ENCODE data around the gene SLC35A2. TPM values are rescaled to one million over a fixed set of nuclear protein-coding genes. Genes with fewer than 3 reads are reported as not detected.

Gene SLC35A2
- total RNA-seq, 1 experiment from 2014 or later, result 35.0 TPM

GRCh38 chrX:48957827-48958634 lies 46.6 kb upstream of the SLC35A2 start:
- peak overlapping the region; percentile 93 for H3K27ac ChIP-seq (ENCODE audit: low read depth, low read length)
- peak overlapping the region; percentile 79 for H3K4me2 ChIP-seq (ENCODE audit: low read length)
- ATAC-seq (peak; percentile 92), DNase-seq (ENCODE audit: low read depth, low spot score) (peak; percentile 93)
- no peaks in the 10 kb centered on the region for H3K27me3 ChIP-seq (ENCODE audit: insufficient read depth, low read length)
- ChIA-PET RAD21 (ENCODE audit: low non-redundant PET in 1 of 2, low total read pairs in 2 of 2, uncharacterized antibody in 2 of 2, unreplicated experiment in 2 of 2) (no interaction called here), CTCF (no interaction called here), POLR2A (interaction anchor here (1.3 to 1.6 kb wide), 3 partner anchors 15 to 82 kb away, joined by 3 to 4 read pairs (median 4); partner anchors contain the start of genes PQBP1 and TIMM17B)
- TF ChIP-seq CBX3 (IDR thresholded peaks at IDR 0.05; ENCODE audit: low read depth) (no peak), TCF7L2 (IDR thresholded peaks at IDR 0.05; ENCODE audit: borderline replicate concordance, extremely low read depth, insufficient read depth, insufficient read length) (peak; percentile 72), POLR2AphosphoS5 (IDR thresholded peaks at IDR 0.05; ENCODE audit: low read depth, low read length) (peak; percentile 48), ZNF274 (IDR thresholded peaks at IDR 0.05; ENCODE audit: low read depth, low read length) (no peak), FOSL1 (IDR thresholded peaks at IDR 0.05; ENCODE audit: low read depth) (no peak), ELF1 (IDR thresholded peaks at IDR 0.05; ENCODE audit: borderline replicate concordance, low read depth) (no peak), EZH2phosphoT487 (IDR thresholded peaks at IDR 0.05; ENCODE audit: borderline replicate concordance) (no peak), EZH2 (IDR thresholded peaks at IDR 0.05) (no peak)
- peaks cover 41% of the 10 kb centered on the region for H3K79me2 ChIP-seq (ENCODE audit: insufficient read depth, low read length)
- H3K4me1 ChIP-seq (ENCODE audit: control insufficient read depth in 1 of 2, insufficient read depth in 2 of 2, low read length in 2 of 2), result peaks cover 11 to 18% of the 10 kb centered on the region in 2 experiments
- intact Hi-C loops (cut with micrococcal nuclease), result loop anchor here (2.0 kb wide), 2 partner anchors 39 to 85 kb away; partner anchors contain the start of genes PIM2 and TFE3
- no peaks in the 10 kb centered on the region for H3K9me2 ChIP-seq (ENCODE audit: insufficient read depth)
- peak overlapping the region; percentile 90 for H3K9ac ChIP-seq (ENCODE audit: low read length)
- no peaks in the 10 kb centered on the region for H4K20me1 ChIP-seq (ENCODE audit: insufficient read depth)
- H3K36me3 ChIP-seq (ENCODE audit: control insufficient read depth in 1 of 2, insufficient read depth in 2 of 2, low read length in 2 of 2), result peaks cover 7 to 14% of the 10 kb centered on the region in 2 experiments; a peak in 2 of 4 replicates
- BruUV-seq (replicated peaks), result no TSS peak
- H3K9me3 ChIP-seq (ENCODE audit: control insufficient read depth in 1 of 2, insufficient read depth in 1 of 2, low read depth in 1 of 2, low read length in 2 of 2), result no peaks in the 10 kb centered on the region
- peak overlapping the region; percentile 76 to 77 for H3K4me3 ChIP-seq (replicated peaks in 1 of 2; ENCODE audit: low read depth in 1 of 2, low read length in 2 of 2)
- no peak overlapping the region for H2AFZ ChIP-seq (ENCODE audit: low read depth, low read length, poor library complexity, severe bottlenecking)

- Histone ChIP-seq H3K4me3 (replicated peaks in 1 of 2; ENCODE audit: low read depth in 1 of 2, low read length in 2 of 2) (peak within 1 kb of the TSS; percentile 76 to 77), H2AFZ (ENCODE audit: low read depth, low read length, poor library complexity, severe bottlenecking) (no peak within 1 kb of the TSS), H3K27ac (ENCODE audit: low read depth, low read length) (peak within 1 kb of the TSS; percentile 93), H3K4me2 (ENCODE audit: low read length) (peak within 1 kb of the TSS; percentile 84), H4K20me1 (ENCODE audit: insufficient read depth) (no peaks in the 10 kb centered on the region), H3K27me3 (ENCODE audit: insufficient read depth, low read length) (no peaks in the 10 kb centered on the region), H3K9ac (ENCODE audit: low read length) (peak within 1 kb of the TSS; percentile 90), H3K9me3 (ENCODE audit: control insufficient read depth in 1 of 2, insufficient read depth in 1 of 2, low read depth in 1 of 2, low read length in 2 of 2) (no peaks in the 10 kb centered on the region), H3K4me1 (ENCODE audit: control insufficient read depth in 1 of 2, insufficient read depth in 2 of 2, low read length in 2 of 2) (peaks cover 11 to 18% of the 10 kb centered on the region in 2 experiments), H3K79me2 (ENCODE audit: insufficient read depth, low read length) (peaks cover 47% of the 10 kb centered on the region), H3K36me3 (ENCODE audit: control insufficient read depth in 1 of 2, insufficient read depth in 2 of 2, low read length in 2 of 2) (peaks cover 7 to 14% of the 10 kb centered on the region in 2 experiments; a peak in 2 of 4 replicates), H3K9me2 (ENCODE audit: insufficient read depth) (no peaks in the 10 kb centered on the region)
- ChIA-PET RAD21 (ENCODE audit: low non-redundant PET in 1 of 2, low total read pairs in 2 of 2, uncharacterized antibody in 2 of 2, unreplicated experiment in 2 of 2) (no interaction called here), POLR2A (interaction anchor here (1.3 to 1.6 kb wide), 3 partner anchors 16 to 82 kb away, joined by 3 to 4 read pairs (median 4); partner anchors contain the start of genes PQBP1 and TIMM17B), CTCF (no interaction called here)
- no peak for DNase-seq (ENCODE audit: low read depth, low spot score)
- no TSS peak for BruUV-seq (replicated peaks)
- intact Hi-C loops (cut with micrococcal nuclease), result loop anchor here (2.0 kb wide), 1 partner anchor 39 kb away; the partner anchor contains the start of gene PIM2
- ATAC-seq, result peak; percentile 55
- TF ChIP-seq POLR2AphosphoS5 (IDR thresholded peaks at IDR 0.05; ENCODE audit: low read depth, low read length) (peak; percentile 50), MAX (IDR thresholded peaks at IDR 0.05) (no peak)
These were observed 46.0 kb upstream of the SLC35A2 start, which contains the start of gene OTUD5 for GRCh38 chrX:48957477-48957826. Gene OTUD5, minus strand, starts transcription at chrX:48957607. Its CDS starts 37 bp downstream, at chrX:48957570.
